Epithelial cell of proximal tubule (primary cell): ENCODE results near the gene HFE. TPM values are rescaled to one million over a fixed set of nuclear protein-coding genes. Genes with fewer than 3 reads are reported as not detected.

ENCODE experiments used
- DNase-seq: peaks from one replicate; pipeline ENCODE4 v3.0.0-alpha.2; 2011; ENCODE audit warnings: low read depth
- H3K4me3 ChIP-seq: 2 replicates; pipeline ENCODE4 v1.5.1; 2011; ENCODE audit warnings: low read depth, mild to moderate bottlenecking, low read length
- total RNA-seq: library from RNA; depleted of rRNA; stranded (reverse); fragments of >200 nt; gene quantifications from 2 replicates; pipeline ENCODE4 v1.2.3, GENCODE V29; 2015
- TF ChIP-seq, protein P1 (sequence below): conservative IDR thresholded peaks from 2 replicates; pipeline ENCODE4 v1.5.1; 2012; ENCODE audit warnings: low read depth, mild to moderate bottlenecking, low read length

HFE gene
- total RNA-seq, 1 donor from 2014 or later, result 5.1 TPM

DNA sequence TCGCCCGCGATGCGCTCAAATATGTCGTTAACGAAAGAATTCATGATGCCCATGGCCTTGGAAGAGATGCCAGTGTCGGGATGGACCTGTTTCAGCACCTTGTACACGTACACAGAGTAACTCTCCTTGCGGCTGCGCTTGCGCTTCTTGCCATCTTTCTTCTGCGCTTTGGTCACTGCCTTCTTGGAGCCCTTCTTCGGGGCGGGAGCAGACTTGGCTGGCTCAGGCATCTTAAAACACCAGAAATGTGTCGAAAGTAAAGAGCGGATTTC is 36.4 kb downstream of the HFE start:
- peak overlapping the region; percentile 73 for H3K4me3 ChIP-seq
- DNase-seq, result no peak
- TF ChIP-seq, protein P1, sequence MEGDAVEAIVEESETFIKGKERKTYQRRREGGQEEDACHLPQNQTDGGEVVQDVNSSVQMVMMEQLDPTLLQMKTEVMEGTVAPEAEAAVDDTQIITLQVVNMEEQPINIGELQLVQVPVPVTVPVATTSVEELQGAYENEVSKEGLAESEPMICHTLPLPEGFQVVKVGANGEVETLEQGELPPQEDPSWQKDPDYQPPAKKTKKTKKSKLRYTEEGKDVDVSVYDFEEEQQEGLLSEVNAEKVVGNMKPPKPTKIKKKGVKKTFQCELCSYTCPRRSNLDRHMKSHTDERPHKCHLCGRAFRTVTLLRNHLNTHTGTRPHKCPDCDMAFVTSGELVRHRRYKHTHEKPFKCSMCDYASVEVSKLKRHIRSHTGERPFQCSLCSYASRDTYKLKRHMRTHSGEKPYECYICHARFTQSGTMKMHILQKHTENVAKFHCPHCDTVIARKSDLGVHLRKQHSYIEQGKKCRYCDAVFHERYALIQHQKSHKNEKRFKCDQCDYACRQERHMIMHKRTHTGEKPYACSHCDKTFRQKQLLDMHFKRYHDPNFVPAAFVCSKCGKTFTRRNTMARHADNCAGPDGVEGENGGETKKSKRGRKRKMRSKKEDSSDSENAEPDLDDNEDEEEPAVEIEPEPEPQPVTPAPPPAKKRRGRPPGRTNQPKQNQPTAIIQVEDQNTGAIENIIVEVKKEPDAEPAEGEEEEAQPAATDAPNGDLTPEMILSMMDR, result no peak

DNA sequence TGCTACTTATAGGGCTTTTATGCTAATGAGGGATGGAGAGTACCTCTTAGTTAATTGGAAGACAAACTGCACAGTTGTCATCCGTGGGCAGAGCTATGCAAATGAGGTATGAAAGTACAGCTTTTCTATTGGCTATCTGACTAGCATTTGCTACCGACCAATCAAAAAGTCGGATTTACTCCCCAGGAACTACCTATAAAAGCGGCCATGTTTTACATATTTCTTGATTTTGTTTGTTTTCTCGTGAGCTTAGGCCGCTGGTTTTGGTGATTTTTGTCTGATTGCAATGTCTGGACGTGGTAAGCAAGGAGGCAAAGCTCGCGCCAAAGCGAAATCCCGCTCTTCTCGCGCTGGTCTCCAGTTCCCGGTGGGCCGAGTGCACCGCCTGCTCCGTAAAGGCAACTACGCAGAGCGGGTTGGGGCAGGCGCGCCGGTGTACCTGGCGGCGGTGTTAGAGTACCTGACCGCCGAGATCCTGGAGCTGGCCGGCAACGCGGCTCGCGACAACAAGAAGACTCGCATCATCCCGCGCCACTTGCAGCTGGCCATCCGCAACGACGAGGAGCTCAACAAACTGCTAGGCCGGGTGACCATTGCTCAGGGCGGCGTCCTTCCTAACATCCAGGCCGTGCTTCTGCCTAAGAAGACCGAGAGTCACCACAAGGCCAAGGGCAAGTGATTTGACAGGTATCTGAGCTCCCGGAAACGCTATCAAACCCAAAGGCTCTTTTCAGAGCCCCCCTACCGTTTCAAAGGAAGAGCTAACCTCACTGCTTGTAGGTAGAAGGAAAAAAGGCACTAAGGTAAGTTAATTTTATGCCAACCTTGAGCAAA is 36.9 kb downstream of the HFE start:
- TF ChIP-seq, protein P1, result no peak
- peak; percentile 100 for DNase-seq
- H3K4me3 ChIP-seq, result peak overlapping the region; percentile 81

DNA sequence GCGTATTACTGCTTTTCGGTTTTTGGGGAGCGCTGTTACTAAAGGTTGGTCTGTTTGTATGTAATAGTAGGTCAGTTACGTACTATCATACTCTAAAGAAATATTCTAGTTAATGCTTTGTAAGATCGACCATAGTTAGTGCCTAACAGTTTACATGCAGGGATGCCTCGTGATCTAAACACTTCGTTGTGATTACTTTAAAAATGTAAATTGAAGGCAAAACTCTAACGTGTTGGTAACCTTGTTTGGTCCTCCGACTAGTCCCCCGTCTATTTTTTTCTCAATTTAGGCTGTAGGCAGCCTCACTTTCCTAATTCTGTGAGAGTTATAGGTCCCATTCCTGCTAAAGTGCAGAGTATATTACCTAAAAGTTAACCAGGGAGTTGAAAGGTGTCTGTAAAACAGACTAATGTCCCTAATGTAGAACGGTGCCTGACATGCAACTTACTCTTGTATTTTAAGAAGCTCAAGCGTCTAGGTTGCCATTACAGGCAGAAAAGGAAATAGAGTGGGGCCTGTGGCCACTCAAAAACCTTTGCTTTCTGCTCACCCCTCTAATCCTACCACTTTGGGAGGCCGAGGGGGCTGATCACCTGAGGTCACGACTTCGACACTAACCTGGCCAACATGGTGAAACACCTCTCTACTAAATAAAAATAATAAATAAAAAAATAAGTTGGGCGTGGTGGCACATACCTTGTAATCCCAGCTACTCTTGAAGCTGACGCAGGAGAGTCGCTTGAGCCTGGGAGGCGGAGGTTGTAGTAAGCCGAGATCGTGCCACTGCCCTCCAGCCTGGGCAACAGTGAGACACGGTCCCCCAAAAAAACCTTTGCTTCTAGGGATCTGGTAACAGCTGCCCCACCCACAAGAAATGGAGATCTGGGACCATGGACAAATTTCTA is 37.8 kb downstream of the HFE start:
- peak overlapping the region; percentile 81 for H3K4me3 ChIP-seq
- no peak for DNase-seq
- TF ChIP-seq, protein P1, result no peak

DNA sequence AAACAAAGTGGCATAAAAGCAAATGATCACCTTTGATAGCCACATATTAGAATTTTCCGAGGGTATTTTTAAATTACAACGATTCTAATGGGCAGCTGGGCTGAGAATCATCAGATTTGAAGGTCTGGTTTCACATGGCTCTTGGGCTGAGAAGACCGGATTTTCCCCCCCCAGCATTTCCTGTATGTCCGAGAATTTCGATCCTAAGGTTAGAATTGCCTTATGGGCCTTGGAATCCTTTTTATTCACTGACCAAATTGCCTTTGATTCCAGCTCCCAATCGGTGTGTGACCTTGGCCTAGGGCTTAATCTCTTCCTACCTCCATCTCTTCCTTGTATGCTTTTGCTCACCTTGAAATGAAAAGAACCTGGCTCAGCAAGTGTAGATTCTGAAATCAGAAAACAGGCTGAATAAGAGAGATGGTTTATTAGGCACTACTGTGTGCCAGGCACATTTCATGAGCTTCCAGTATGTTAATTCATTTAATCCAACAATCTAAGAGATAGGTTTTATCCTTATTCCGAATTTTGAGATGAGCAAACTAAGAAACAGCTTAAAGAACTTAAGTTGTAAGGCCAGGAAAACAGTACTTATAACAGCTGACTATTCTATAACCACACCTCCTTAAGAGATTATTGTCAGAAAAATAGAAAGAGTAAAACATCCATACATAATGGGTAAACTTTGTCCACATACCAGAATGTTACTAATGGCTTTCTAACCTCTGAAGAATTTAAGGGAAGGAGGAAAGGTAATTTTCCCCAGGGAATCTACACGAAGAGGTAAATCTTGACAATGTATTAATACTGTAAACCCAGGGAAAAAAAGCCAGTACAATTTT is 39.4 kb downstream of the HFE start:
- TF ChIP-seq, protein P1, result no peak
- peak overlapping the region; percentile 81 for H3K4me3 ChIP-seq
- no peak for DNase-seq

DNA sequence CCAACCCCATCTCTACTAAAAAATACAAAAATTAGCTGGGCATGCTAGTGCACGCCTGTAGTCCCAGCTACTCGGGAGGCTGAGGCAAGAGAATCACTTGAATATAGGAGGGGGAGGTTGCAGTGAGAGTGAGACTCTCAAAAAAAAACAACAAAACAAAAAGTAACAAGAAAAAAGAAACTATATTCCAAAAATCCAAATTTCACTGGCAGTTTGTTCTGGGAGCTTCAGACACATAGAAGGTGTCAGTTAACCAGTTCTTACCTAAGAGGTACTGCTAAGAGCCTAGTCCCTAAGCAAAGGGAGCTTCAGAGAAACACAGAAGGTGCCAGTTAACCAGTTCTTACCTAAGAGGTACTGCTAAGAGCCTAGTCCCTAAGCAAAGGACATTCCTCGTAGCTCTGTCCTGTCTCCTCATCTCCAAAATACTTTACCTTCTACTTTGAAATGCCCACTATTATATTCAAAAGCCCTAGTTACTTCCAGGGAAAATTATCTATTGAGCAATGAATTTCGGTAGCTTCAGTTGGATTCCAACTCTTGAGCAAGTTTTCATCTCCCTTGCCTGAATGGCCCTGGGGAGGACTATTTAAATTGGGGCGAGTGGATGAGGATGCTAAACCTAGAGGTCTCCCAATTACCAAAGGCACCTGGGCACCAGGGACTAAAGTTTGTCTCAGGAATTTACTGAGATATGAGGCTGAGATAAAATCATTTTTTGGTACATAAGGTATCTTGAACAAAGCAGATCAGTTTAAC is 41.0 kb downstream of the HFE start:
- TF ChIP-seq, protein P1, result no peak
- no peak for DNase-seq
- no peak overlapping the region for H3K4me3 ChIP-seq

DNA sequence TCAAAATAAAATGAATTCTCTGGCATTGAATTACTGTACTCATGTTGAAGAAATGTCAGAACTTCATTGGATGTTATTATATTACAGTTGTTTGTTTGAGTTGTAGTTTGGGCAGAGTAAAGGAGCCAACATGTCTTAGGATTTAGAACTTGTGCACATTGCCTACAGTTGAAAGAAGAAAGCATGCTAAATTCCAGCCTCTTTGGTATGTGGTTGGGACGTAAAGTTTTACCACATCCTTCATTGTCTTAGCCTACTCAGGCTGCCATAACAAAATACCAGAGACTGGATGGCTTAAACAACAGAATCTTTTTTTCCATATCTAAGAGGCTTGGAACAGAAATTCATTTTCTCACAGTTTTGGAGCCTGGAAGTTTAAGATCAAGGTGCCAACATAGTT is 42.4 kb downstream of the HFE start:
- TF ChIP-seq, protein P1, result no peak
- H3K4me3 ChIP-seq, result no peak overlapping the region
- DNase-seq, result no peak
